HG03108 (cell line): ENCODE measurements around the gene FCER2.

Experiments used
- ATAC-seq: cut with Tn5 transposase; IDR thresholded peaks from one replicate; pipeline ENCODE4 v1.9.1; 2021; ENCODE audit warnings: moderate library complexity; ENCODE audit not compliant: unreplicated experiment

The FCER2 gene

DNA sequence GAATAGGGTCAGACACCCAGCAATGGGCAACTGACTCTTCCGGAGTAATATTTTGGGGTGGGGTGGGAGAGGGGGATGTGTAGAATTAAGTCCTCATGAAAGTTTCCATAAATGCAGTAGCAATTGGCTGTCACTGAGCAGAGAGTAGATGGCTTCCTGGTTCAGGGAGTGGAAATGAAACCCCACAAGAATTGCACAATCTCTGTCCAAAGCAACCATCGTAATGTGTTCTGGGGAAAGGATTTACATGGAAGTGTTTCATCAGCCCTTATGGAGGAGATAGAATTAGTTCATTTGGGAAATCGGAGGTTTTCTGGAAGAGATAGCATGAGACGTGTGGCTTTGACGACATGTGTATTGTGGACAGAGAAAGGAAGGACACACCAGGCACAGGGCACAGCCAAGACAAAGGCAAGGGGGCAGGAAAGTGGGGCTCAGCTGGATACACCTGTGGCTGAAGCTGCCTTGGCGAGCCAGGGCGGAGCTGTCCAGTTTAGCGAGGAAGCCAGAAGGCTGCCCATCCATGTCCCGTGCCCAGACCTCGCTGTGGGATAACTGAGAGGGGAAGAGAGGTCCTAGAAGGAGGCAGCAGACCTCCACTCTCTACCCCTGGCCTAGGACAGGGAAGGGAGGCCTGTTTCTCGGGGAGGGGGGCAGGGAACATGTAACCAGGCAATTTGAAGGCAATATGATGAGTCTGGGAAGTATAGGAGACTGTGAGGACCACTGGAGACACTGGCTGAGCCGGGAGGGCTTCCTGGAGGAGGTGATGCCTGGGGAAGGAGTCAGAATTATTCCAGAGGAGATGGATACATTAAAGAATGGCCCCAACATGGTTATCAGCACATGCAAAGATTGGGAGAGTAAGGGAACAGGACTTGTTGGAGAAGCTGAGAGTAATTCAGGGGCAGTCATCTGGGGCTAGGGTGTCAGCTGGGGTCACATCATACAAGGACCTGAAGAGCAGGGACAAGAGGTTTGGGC, 32.6 kb upstream of the FCER2 start:
- ATAC-seq = no peak

DNA sequence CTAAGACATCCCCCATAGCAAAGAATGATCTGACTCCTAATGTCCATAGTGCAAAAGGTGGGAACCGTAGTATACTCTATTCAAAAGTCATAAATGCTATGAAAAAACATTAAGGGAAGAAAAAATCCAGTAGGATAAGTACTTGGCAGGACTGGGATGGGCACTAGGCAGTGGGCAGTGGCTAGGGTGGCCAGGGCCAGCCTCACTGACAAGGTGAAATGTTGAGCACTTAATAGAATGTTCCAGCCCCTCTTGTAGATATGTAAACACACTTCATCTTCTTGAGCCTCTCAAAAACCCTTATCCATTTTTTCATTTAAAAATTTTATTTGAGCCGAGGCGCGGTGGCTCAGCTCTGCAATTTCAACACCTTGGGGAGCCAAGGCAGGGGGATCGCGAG, 31.4 kb upstream of the FCER2 start:
- ATAC-seq = no peak

DNA sequence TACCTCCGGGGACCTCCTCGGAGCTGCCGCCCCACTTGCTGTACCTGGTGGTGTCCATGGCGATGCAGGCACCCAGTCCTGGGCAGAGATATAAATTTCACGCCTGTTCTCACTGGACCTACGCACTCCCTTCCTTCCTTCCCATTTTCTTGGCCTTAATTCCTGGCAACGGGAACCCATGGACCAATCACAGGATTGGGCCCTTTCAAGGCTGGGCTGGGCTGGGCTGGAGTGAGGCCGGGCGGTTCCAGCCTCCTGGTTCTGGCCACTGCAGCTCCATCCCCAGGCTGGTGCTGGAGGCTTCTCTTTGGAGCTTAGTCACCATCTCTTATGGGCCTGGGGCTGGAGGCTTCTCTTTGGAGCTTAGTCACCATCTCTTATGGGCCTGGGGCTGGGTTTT, 30.1 kb upstream of the FCER2 start, which contains the start of gene CLEC4G:
TSS of gene CLEC4G (minus strand) at position 66 of the 400 bp plus-strand sequence. CDS start at position 58, 8 bp downstream.
- no peak for ATAC-seq

DNA sequence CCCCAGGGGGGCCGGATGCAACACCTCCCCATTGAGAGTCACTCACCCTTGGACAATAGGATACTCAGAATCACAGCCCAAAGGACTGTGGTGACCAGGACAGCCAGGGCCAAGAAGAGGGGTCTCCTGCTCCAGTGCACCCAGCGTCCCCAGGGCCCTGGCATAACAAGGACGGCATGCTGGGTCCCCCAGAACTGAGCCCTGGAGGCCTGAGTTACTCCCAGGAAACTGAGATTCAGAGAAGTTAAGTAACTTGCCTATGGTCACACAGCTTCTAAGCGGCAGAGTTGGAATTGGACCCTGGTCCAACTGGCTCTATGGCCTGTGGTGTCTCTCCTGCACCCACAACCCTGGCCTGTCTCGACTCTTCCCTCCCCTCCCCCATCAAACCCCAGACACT, 29.7 kb upstream of the FCER2 start:
- ATAC-seq = no peak

DNA sequence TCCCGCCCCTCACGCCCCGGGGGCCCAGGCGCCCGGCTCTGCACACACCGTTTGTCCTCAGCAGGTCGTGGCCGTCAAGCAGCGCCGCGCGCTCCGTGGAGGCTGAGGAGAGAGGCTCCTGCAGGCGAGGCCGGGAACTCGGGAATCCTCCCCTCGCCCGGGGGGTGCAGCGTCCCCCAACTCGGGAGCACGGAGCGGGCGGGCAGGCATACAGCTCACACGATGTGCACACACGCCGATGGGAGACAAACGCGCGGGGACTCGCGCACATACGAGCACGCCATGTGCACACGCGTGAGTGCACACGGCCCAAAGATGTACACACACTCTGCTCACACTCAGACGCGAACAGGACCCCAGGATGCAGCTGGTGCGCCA, 29.3 kb upstream of the FCER2 start:
- no peak for ATAC-seq

DNA sequence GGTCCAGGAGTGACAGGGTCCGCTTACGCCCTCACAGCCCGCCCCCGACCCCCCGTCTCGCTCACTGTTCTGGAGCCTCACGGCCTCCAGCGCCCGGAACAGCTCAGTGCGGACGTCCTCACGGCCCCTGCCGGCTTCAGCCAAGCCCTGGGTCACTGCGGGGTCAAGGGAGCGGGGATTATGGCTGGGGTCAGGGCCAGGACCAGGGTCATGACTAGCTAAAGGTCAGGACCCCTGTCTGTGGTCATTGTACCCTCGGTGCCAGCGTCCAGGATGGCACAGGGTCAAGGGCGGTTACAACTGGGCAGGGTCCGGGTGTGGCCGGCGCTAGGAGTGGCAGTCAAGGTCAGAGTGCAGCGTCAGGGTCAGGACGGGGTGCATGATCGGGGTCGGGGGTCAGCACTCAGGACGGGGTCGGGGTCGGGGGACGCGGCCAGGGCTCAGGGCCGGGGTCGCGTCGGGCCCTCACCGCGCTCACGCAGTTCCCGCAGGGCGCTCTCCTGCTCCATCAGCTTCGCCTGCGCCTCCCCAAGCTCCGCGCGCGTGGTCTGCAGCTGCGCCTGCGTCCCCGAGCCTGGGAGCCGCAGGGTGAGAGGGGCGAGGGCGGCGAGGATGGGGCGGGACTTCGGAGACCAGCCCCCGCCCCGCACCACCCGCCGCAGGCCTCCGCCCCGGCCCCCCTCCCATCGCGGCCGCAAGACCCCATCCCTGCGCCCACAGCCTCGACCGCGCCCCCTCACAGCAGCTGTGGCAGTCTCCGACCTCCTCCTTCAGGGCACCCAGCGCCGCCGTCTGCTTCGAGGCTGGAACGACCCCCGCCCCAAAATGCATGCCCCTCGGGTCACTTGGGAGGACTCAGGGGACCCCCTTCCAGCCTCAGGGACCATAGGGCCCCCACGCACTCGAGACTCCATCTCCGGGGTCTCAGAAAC, 28.6 kb upstream of the FCER2 start:
- ATAC-seq = no peak

DNA sequence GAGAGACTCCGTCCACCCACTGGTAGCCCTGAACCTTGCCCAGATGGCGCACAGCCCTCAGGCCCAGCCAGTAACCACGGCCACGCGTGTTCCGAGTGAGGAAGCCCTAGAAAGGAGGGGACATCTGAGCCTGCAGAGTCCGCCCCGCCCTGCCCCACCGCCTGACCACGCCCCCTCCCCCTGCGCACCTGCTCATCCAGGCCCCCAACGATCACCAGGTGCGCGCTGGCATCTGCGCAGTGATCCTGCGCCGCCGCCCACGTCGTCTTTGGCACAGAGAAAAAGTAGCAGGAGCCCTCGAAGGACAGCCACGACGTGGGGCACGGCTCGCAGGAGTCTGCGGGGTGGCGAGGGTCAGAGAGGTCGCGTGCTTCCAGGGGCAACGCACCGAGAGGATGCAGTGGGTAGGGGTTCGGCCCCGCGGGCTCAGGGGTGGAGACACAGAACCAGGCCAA, 27.9 kb upstream of the FCER2 start:
- no peak for ATAC-seq

DNA sequence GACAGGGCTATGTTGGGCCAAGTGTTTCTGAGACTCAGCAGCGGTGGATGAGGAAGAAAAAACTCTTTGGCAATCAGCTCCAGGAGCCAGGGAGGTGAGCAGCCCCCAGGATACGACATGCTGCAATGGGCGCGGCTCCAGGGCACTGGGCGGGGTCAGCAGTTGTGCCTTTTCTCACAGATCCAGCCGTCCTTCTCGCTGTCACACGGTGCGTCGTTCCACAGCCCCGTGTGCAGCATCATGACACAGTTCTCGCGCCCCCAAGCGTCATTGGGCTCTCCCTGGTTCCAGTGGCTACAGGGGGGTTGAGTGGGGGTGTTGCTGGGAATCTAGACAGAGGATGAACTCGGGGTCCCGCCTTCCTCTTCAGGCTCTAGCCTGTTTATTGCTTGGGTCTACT, 27.3 kb upstream of the FCER2 start:
- no peak for ATAC-seq

DNA sequence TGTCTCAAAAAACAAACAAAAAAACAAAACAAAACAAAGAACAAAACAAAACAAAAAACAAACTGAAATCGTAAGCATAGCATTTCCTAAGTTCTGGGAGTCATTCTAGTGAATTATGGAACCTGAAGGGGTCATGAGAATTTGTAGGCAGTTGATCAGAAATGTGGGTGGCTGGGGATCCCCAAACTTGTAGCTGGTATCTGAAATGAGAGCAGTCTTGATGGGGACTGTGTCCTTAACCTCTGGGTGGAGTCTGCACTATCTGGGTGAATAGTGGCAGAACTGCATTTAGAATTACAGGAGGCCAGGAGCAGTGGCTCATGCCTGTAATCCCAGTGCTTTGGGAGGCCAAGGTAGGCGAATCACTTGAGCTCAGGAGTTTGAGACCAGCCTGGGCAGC, 23.9 kb upstream of the FCER2 start:
- ATAC-seq = no peak

DNA sequence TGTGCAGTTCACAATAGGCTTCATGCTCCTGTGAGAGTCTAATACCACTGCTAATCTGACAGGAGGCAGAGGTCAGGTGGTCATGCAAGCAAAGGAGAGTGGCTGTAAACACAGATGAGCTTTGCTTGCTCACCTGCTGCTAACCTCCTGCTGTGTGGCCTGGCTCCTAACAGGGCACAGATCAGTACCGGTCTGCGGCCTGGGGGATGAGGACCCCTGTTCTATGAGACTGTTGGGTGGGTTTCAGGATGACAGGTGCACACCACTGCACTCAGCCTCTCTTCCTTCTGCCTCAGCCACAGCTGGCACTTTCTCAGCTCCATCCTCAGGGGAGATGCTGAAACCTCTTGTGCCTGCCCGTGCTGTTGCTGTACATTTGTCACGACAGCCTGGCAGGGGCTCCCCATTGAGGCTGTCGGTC, 20.3 kb upstream of the FCER2 start:
- ATAC-seq = peak; percentile 68

DNA sequence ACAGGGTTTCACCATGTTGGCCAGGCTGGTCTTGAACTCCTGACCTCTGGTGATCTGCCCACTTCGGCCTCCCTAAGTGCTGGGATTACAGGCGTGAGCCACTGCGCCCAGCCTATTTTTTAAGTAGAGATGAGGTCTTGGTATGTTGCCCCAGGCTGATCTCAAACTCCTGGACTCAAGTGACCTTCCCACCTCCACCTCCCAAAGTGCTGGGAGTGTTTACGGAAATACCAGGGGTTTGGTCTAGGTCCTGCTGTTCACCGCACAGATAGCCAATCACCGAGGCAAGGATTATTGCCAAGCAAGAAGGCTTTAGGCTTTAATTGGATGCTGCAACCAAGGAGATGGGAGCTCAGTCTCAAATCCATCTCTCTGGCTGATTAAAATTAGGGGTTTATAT, 18.4 kb upstream of the FCER2 start:
- ATAC-seq = no peak

DNA sequence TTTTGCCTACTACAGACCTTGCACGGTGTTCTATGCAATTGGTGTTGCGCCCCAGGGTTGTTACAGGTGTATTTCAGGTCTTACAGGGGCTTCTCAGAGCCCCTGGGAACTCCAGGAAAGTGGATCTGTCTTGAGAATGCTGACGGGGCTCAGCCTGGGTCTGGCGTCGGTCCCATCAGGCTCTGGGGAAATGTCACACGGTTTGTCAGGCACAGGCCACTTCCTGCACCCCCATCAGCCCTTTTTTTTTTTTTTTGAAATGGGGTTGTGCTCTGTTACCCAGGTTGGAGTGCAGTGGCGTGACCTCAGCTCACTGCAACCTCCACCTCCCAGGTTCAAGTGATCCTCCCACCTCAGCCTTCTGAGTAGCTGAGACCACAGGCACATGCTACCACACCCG, 16.7 kb upstream of the FCER2 start:
- no peak for ATAC-seq

DNA sequence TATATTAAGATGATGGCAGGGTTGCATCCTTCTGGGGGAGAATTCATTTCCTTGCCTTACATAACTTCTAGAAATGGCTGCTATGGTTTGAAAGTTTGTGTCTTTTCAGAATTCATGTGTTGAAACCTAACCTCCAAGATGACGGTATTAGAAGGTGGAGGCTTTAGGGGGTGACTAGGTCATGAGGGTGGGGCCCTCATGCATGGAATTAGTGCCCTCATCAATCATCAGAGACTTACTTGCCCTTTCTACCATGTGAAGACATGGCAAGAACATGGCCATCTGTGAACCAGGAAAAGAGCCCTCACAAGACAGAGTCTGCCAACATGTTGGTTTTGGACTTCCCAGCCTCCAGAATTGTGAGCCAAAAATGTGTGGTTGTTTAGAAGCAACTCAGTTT, 14.8 kb upstream of the FCER2 start:
- no peak for ATAC-seq

DNA sequence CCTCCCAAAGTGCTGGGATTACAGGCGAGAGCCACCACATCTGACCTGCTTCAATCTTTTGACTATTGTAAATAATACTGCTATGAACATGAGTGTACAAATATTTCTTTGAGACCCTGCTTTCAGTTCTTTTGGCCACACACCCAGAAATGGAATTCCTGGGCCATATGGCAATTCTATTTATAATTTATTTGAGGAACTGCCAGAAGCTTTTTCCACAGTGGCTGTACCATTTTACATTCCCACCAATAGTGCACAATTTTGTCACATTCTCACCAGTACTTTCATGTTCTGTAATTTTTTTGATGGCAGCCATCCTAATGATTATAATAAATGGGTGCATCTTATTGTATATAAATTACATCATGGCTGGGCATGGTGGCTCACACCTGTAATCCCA, 13.7 kb upstream of the FCER2 start:
- ATAC-seq = no peak

DNA sequence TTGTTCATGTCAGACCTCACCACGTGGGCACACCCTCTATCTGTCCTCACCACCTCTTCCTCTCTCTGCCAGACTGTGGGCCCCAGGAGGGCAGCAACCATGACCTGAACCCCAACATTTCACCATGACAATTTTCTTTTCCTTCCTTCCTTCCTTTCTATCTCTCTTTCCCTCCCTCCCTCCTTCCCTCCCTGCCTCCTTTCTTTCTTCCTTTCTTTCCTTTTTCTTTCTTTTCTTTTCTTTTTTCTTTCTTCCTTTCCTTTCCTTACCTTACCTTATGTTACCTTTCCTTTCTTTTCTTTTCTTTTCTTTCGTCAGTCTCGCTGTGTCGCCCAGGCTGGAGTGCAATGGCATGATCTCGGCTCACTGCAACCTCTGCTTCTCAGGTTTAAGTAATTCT, 8.7 kb upstream of the FCER2 start:
- no peak for ATAC-seq

DNA sequence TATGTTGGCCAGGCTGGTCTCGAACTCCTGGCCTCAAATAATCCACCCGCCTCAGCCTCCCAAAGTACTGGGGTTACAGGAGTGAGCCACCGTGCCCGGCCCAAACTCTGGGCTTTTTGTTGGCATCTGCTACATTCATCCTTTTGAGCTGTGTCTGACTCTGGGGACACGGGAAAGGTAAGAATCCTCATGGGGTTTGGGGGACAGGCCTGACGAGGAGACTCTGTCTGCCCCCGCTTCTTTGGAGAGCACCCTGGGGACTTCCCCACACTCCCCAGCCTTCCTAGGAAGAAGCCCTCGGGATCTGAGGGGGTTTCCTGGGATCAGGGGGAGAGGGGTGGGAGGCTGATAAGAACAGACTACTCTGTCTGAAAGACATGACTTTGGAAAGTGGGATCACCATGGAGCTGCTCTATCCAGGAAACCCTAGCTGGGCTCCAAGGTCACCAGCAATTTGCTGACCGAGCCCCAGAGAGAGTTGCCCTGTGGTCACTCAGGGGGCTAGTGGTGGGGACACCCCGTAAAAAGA, 8.1 kb upstream of the FCER2 start:
- ATAC-seq = no peak

DNA sequence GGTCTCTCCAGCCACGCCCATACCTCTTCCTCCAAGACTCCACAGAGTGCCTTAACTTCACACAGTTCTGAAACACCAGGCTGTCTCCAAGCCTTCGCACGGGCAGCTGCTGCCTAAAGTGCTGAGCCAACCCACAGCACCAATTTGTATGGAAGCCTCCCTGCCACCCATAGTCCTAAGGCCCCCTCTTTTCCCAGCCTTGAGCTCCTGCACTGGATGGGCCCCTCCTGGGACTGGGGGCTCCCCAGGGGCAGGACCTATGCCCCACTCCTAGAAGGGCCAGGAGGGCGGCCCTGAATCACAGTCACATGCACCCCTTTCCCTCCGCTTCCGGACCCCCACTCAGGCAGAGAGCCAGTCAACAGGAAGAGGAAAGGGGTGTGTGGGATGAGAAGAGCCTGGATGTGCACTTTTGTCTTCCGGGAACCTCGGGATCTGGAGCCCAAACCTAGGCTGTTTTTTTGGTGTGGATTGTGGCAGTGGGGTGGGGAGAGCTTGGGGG, 5.1 kb upstream of the FCER2 start:
- ATAC-seq = no peak

DNA sequence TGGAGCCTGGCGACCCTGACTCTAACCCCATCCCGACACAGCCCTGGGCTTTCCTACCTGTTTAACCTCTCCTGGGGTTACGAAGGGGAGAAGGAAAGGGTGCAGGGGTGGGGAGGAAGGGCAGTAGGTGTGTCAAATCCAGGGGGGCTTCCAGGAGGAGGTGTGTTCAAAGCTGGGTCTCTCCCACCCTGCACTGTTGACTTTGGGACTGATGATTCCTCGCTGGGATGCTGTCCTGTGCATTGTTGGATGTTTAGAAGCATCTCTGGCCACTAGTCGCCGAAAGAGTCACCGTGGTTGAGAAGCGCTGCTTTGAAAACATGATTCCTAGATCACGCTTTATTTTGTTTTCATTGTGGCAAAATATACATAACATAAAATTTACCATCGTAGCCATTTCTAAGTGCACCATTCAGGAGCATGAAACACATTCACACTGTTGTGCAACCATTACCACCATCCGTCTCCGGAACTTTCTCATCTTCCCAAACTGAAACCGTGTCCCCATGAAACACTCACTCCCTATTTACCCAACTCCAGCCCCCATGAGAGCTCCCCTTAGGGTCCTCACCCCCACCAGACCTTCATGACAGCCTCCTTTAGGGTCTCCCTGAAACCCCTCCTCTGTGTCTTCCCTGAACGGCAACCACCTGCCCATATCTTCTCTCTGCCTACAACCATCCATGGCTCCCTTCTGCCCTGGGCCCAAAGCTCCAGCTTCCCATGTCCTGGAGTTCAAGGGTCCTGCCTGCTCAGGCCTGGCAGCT, 4.4 kb upstream of the FCER2 start:
- ATAC-seq = no peak

DNA sequence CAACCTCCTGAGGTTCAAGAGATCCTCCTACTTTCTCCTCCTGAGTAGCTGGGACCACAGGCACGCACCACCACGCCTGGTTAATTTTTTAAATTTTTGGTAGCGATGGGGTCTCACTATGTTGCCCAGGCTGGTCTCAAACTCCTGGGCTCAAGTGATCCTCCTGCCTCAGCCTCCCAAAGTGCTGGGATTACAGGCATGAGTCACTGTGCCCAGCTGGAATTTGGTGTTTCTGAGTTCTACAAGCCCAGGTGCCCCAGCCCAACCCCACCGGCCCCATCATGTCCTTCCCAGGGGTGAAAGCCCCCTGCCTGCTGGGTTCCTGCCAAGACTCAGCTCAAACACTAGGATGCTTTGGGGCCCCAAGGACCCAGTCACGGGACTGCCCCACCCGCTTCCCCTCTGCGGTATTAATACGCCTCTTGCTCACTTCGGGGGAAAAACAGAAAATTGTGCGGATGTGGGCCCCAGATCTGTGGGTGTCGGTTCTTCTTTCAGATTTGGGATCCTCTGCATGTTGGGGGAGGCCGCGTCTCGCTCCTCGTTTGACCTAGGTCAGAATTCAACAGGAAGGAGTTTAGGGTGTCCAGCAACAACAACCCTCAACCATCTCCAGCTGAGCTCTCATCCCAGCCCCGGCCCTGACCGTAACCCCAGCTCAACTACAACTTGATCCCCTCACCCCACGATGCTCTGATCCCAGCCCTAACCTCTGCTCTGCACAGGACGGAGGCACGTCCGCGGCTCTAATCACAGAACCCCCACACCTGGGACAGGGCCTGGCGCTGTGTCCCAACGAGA, 3.7 kb upstream of the FCER2 start:
- peak; percentile 40 for ATAC-seq
